ENCODE measurements around the gene TMEM14A. TPM values are rescaled to one million over a fixed set of nuclear protein-coding genes. Genes with fewer than 3 reads are reported as not detected.

Gene TMEM14A
- total RNA-seq, 1 donor from 2014 or later, result 25.0 TPM

GRCh38 chr6:52727908-52728307 lies 57.0 kb downstream of the TMEM14A start:
- TF ChIP-seq CTCF (conservative IDR thresholded peaks at IDR 0.05), result no peak
- Mint-ChIP-seq H3K36me3 (ENCODE audit: low read depth) (no peaks in the 10 kb centered on the region), H3K27me3 (ENCODE audit: low read depth) (no peaks in the 10 kb centered on the region), H3K4me1 (peaks cover 26% of the 10 kb centered on the region), H3K4me3 (no peak overlapping the region), H3K9me3 (peaks cover 3% of the 10 kb centered on the region), H3K27ac (ENCODE audit: unreplicated experiment) (no peak overlapping the region)
- DNase-seq (ENCODE audit: low read depth, low spot score), result no peak

- Mint-ChIP-seq H3K27ac (ENCODE audit: unreplicated experiment) (no peak overlapping the region), H3K36me3 (ENCODE audit: low read depth) (no peaks in the 10 kb centered on the region), H3K4me3 (no peak overlapping the region), H3K27me3 (ENCODE audit: low read depth) (no peaks in the 10 kb centered on the region), H3K9me3 (peaks cover 3% of the 10 kb centered on the region), H3K4me1 (peaks cover 26% of the 10 kb centered on the region)
- TF ChIP-seq CTCF (conservative IDR thresholded peaks at IDR 0.05), result no peak
- no peak for DNase-seq (ENCODE audit: low read depth, low spot score)
Observed at GRCh38 chr6:52728394-52728793, 57.5 kb downstream of the TMEM14A start.

GRCh38 chr6:52729576-52729975 lies 58.7 kb downstream of the TMEM14A start:
- Mint-ChIP-seq H3K27me3 (ENCODE audit: low read depth) (no peaks in the 10 kb centered on the region), H3K36me3 (ENCODE audit: low read depth) (no peaks in the 10 kb centered on the region), H3K9me3 (no peaks in the 10 kb centered on the region), H3K4me3 (no peak overlapping the region), H3K27ac (ENCODE audit: unreplicated experiment) (no peak overlapping the region), H3K4me1 (peaks cover 26% of the 10 kb centered on the region)
- DNase-seq (ENCODE audit: low read depth, low spot score), result no peak
- TF ChIP-seq CTCF (conservative IDR thresholded peaks at IDR 0.05), result no peak

- H3K27me3 Mint-ChIP-seq (ENCODE audit: low read depth), result no peaks in the 10 kb centered on the region
- peak; percentile 32 for DNase-seq (ENCODE audit: low read depth, low spot score)
- no peaks in the 10 kb centered on the region for H3K9me3 Mint-ChIP-seq
- H3K27ac Mint-ChIP-seq (ENCODE audit: unreplicated experiment), result no peak overlapping the region
- no peaks in the 10 kb centered on the region for H3K36me3 Mint-ChIP-seq (ENCODE audit: low read depth)
- TF ChIP-seq CTCF (conservative IDR thresholded peaks at IDR 0.05), result no peak
- H3K4me1 Mint-ChIP-seq, result peaks cover 22% of the 10 kb centered on the region
- peak overlapping the region; percentile 25 for H3K4me3 Mint-ChIP-seq
Observed at GRCh38 chr6:52731719-52732118, 60.8 kb downstream of the TMEM14A start.

GRCh38 chr6:52733172-52733571 lies 62.3 kb downstream of the TMEM14A start:
- Mint-ChIP-seq H3K27me3 (ENCODE audit: low read depth) (no peaks in the 10 kb centered on the region), H3K4me1 (peaks cover 22% of the 10 kb centered on the region), H3K4me3 (no peak overlapping the region), H3K9me3 (no peaks in the 10 kb centered on the region), H3K27ac (ENCODE audit: unreplicated experiment) (no peak overlapping the region), H3K36me3 (ENCODE audit: low read depth) (no peaks in the 10 kb centered on the region)
- TF ChIP-seq CTCF (conservative IDR thresholded peaks at IDR 0.05), result no peak
- DNase-seq (ENCODE audit: low read depth, low spot score), result no peak

GRCh38 chr6:52734072-52734471 lies 63.2 kb downstream of the TMEM14A start:
- H3K27ac Mint-ChIP-seq (ENCODE audit: unreplicated experiment), result peak overlapping the region; percentile 13
- no peaks in the 10 kb centered on the region for H3K36me3 Mint-ChIP-seq (ENCODE audit: low read depth)
- H3K9me3 Mint-ChIP-seq, result no peaks in the 10 kb centered on the region
- H3K27me3 Mint-ChIP-seq (ENCODE audit: low read depth), result no peaks in the 10 kb centered on the region
- peaks cover 22% of the 10 kb centered on the region for H3K4me1 Mint-ChIP-seq
- DNase-seq (ENCODE audit: low read depth, low spot score), result no peak
- H3K4me3 Mint-ChIP-seq, result no peak overlapping the region
- TF ChIP-seq CTCF (conservative IDR thresholded peaks at IDR 0.05), result no peak

Measured in neural crest cell (in vitro differentiated cells).